A549 (cell line): Measurements from ENCODE around the gene PAQR8. TPM values are rescaled to one million over a fixed set of nuclear protein-coding genes. Genes with fewer than 3 reads are reported as not detected.

Source experiments
- ATAC-seq, 2 experiments: fragments of 200-7000 bp in 1 of 2; fragments of >200 bp in 1 of 2; cut with Nextera tagmentation in 1 of 2; cut with Tn5 transposase in 1 of 2; 3 replicates each; pipeline versions ENCODE4 v1.8.0 to v1.9.1; 2018 to 2020; ENCODE audit warnings: mild to moderate bottlenecking in 1 of 2, moderate library complexity in 1 of 2
- CTCF ChIA-PET: fragments of 300-600 bp; sonication (Branson Sonifier 250); formaldehyde crosslinking; extraction: SDS; loops from one replicate; lab custom pipeline; 2021; ENCODE audit warnings: antibody characterized with exemption, inconsistent platforms; lab: Yijun Ruan, JAX
- POLR2A ChIA-PET: fragments of 350-600 bp; formaldehyde crosslinking; extraction: SDS; loops from one replicate; lab custom pipeline; 2021; ENCODE audit warnings: antibody characterized with exemption, inconsistent platforms; lab: Yijun Ruan, JAX
- DNase-seq, 2 experiments: peaks; one replicate each; pipeline versions ENCODE4 v3.0.0 to v3.0.0-alpha.2; 2011 to 2016; ENCODE audit warnings: low read depth in 1 of 2, low spot score in 1 of 2
- FAIRE-seq: peaks from 2 replicates; lab custom pipeline; 2011; peaks lifted over from hg19 to GRCh38; lab: Jason Lieb, UNC
- H3K27ac ChIP-seq, 2 experiments: fragments of >200 bp; sonication (Bioruptor Twin); formaldehyde crosslinking; 3 replicates each; pipeline ENCODE4 v1.5.1; 2016 to 2017
- H3K4me1 ChIP-seq: fragments of >200 bp; sonication (Bioruptor Twin); formaldehyde crosslinking; 3 replicates; pipeline ENCODE4 v1.6.1; 2016
- H3K4me2 ChIP-seq: fragments of >200 bp; sonication (Bioruptor Twin); formaldehyde crosslinking; 3 replicates; pipeline ENCODE4 v1.6.1; 2016
- H3K4me3 ChIP-seq: fragments of >200 bp; sonication (Bioruptor Twin); formaldehyde crosslinking; 3 replicates; pipeline ENCODE4 v1.5.1; 2016
- H3K9me3 ChIP-seq: fragments of >200 bp; sonication (Bioruptor Twin); formaldehyde crosslinking; 3 replicates; pipeline ENCODE4 v1.6.1; 2016
- ATOH8 ChIP-seq: fragments of 250-450 bp; sonication (Bioruptor Pico); IDR thresholded peaks from 2 replicates; pipeline ENCODE4 v1.5.0; 2020; ENCODE audit warnings: low read depth, mild to moderate bottlenecking, moderate library complexity
- CBX8 ChIP-seq: fragments of 200-600 bp; sonication (generic); IDR thresholded peaks from 2 replicates; pipeline ENCODE4 v1.6.1; 2016
- CEBPB ChIP-seq, 2 experiments: fragments of >200 bp in 1 of 2; sonication (Bioruptor Twin) in 1 of 2; formaldehyde crosslinking in 1 of 2; IDR thresholded peaks; 2 replicates each; pipeline ENCODE4 v1.6.1; 2012 to 2016
- EP300 ChIP-seq, 2 experiments: fragments of >200 bp; sonication (Bioruptor Twin); formaldehyde crosslinking; IDR thresholded peaks; 2 replicates in 1 of 2; 3 replicates in 1 of 2; pipeline ENCODE4 v1.6.1; 2016 to 2017
- GATA3 ChIP-seq: IDR thresholded peaks from 2 replicates; pipeline ENCODE4 v1.6.1; 2012; ENCODE audit warnings: borderline replicate concordance
- HOXB5 ChIP-seq: fragments of 250-450 bp; sonication (Bioruptor Pico); IDR thresholded peaks from 2 replicates; pipeline ENCODE4 v1.5.0; 2020; ENCODE audit warnings: mild to moderate bottlenecking, moderate library complexity
- PBX3 ChIP-seq: IDR thresholded peaks from 2 replicates; pipeline ENCODE4 v1.6.1; 2012
- RAD21 ChIP-seq, 2 experiments: fragments of >200 bp in 1 of 2; sonication (Bioruptor Twin) in 1 of 2; formaldehyde crosslinking in 1 of 2; IDR thresholded peaks in 1 of 2; conservative IDR thresholded peaks in 1 of 2; 2 replicates in 1 of 2; 3 replicates in 1 of 2; pipeline ENCODE4 v1.6.1; 2012 to 2018; ENCODE audit warnings: inconsistent platforms in 1 of 2
- RARB ChIP-seq: fragments of 250-450 bp; sonication (Bioruptor Pico); IDR thresholded peaks from 2 replicates; pipeline ENCODE4 v1.8.0; 2021; ENCODE audit warnings: mild to moderate bottlenecking, moderate library complexity
- RNF2 ChIP-seq: fragments of 200-600 bp; sonication (generic); IDR thresholded peaks from 2 replicates; pipeline ENCODE4 v1.6.1; 2016; ENCODE audit warnings: low read depth, mild to moderate bottlenecking, antibody characterized with exemption, moderate library complexity, borderline replicate concordance
- ZFP36 ChIP-seq: fragments of 450-650 bp; IDR thresholded peaks from 2 replicates; pipeline ENCODE4 v1.6.1; 2014; ENCODE audit warnings: borderline replicate concordance; ENCODE audit not compliant: partially characterized antibody
- ZNF302 ChIP-seq: fragments of 250-450 bp; sonication (Bioruptor Pico); IDR thresholded peaks from 2 replicates; pipeline ENCODE4 v1.9.0; 2021; ENCODE audit warnings: inconsistent platforms, mild to moderate bottlenecking, moderate library complexity
- WGBS: methylation state at CpG from one replicate; pipeline ENCODE4 v1.1.6; 2017; ENCODE audit errors: missing lambda C conversion rate; 5-methylcytosine and 5-hydroxymethylcytosine counted together
- polyA plus RNA-seq, 4 experiments: library from polyadenylated mRNA; depleted of rRNA in 3 of 4; stranded (reverse); fragments of >200 nt; fragmentation: RNase III in 1 of 4; extraction: RNeasy Plus Mini Kit Qiagen cat#74134 plus additional on column Dnase treatment in 1 of 4; gene quantifications; 2 replicates in 3 of 4; 3 replicates in 1 of 4; pipeline ENCODE4 v1.2.3, GENCODE V29; 2011 to 2017
- TF ChIP-seq, protein P1 (sequence below): fragments of 200-600 bp; sonication (generic); IDR thresholded peaks from 2 replicates; pipeline ENCODE4 v1.6.1; 2016; ENCODE audit warnings: antibody characterized with exemption, mild to moderate bottlenecking, moderate library complexity
- TF ChIP-seq, protein P2 (sequence below): fragments of >200 bp; sonication (Bioruptor Twin); formaldehyde crosslinking; IDR thresholded peaks from 2 replicates; pipeline ENCODE4 v1.6.1; 2016

The PAQR8 gene
- polyA plus RNA-seq, 2 of the 4 experiments (the other 2 are of a cell fraction): 0.80 to 1.2 TPM

DNA sequence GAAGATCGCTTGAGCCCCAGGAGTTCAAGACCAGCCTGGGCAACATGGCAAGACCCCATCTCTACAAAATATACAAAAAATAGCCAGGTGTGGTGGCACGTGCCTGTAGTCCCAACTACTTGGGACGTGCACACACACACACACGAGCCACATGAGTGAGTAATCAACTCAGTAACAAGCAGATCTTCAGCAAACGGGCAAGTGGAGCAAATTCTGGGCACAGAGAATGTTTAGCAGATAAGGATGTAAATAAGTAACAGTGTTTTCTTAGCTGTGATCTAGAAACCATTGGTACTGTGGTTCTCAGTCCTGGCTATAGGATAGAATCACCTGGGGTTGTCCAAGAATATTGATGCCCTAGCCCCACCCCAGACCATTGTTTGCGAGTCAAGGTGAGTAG, 6.1 kb downstream of the PAQR8 start:
- no peak overlapping the region for H3K27ac ChIP-seq
- CTCF ChIA-PET: no interaction called here

DNA sequence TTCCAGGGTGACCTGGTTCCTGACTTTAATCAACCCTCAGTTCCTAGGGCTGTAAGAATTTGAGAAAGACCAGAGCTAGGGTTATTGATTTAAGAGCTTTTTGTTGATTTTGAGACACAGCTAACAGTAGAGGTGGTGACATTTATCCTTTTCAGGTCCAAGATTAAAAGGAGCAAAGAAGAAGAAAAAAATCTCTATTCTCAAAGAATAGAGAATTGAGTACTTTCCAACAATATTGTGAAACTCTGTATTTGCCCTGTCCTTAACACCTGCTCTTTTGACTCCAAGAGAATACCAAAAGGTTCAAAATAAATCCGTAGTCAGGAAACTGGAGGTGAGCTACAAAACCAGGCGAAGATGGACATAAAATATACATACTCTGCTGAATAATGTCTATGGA, 7.3 kb downstream of the PAQR8 start:
- Histone ChIP-seq H3K9me3 (no peaks in the 10 kb centered on the region), H3K4me1 (no peaks in the 10 kb centered on the region), H3K27ac (no peak overlapping the region), H3K4me2 (no peak overlapping the region), H3K4me3 (no peak overlapping the region)
- CTCF ChIA-PET: no interaction called here
- no peak for TF ChIP-seq RNF2
- TF ChIP-seq RAD21 (conservative IDR thresholded peaks at IDR 0.05 in 1 of 2, IDR thresholded peaks at IDR 0.05 in 1 of 2): no peak
- FAIRE-seq: no peak
- DNase-seq: no peak
- no peak for ATAC-seq
- POLR2A ChIA-PET: no interaction called here
- WGBS: 93% methylated on average over 2 of the region's 2 CpGs

More for the DNA sequence above, 6.1 kb downstream of the PAQR8 start:
- TF ChIP-seq, protein P1, sequence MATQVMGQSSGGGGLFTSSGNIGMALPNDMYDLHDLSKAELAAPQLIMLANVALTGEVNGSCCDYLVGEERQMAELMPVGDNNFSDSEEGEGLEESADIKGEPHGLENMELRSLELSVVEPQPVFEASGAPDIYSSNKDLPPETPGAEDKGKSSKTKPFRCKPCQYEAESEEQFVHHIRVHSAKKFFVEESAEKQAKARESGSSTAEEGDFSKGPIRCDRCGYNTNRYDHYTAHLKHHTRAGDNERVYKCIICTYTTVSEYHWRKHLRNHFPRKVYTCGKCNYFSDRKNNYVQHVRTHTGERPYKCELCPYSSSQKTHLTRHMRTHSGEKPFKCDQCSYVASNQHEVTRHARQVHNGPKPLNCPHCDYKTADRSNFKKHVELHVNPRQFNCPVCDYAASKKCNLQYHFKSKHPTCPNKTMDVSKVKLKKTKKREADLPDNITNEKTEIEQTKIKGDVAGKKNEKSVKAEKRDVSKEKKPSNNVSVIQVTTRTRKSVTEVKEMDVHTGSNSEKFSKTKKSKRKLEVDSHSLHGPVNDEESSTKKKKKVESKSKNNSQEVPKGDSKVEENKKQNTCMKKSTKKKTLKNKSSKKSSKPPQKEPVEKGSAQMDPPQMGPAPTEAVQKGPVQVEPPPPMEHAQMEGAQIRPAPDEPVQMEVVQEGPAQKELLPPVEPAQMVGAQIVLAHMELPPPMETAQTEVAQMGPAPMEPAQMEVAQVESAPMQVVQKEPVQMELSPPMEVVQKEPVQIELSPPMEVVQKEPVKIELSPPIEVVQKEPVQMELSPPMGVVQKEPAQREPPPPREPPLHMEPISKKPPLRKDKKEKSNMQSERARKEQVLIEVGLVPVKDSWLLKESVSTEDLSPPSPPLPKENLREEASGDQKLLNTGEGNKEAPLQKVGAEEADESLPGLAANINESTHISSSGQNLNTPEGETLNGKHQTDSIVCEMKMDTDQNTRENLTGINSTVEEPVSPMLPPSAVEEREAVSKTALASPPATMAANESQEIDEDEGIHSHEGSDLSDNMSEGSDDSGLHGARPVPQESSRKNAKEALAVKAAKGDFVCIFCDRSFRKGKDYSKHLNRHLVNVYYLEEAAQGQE: no peak
- TF ChIP-seq PBX3: no peak
- TF ChIP-seq, protein P2, sequence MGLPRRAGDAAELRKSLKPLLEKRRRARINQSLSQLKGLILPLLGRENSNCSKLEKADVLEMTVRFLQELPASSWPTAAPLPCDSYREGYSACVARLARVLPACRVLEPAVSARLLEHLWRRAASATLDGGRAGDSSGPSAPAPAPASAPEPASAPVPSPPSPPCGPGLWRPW: no peak
- no peak for TF ChIP-seq ZNF302 (CRISPR knock-in tag)
- no peak for TF ChIP-seq GATA3
- TF ChIP-seq RNF2: no peak
- TF ChIP-seq RAD21 (conservative IDR thresholded peaks at IDR 0.05 in 1 of 2, IDR thresholded peaks at IDR 0.05 in 1 of 2): no peak
- no peak for TF ChIP-seq RARB (CRISPR knock-in tag)
- H3K9me3 ChIP-seq: no peaks in the 10 kb centered on the region
- WGBS: 84% methylated on average over 6 of the region's 6 CpGs
- no peak overlapping the region for H3K4me3 ChIP-seq
- FAIRE-seq: no peak
- no peak for ATAC-seq
- peaks cover 4% of the 10 kb centered on the region; the same call in 1 of the 3 replicates for H3K4me1 ChIP-seq
- POLR2A ChIA-PET: no interaction called here
- H3K4me2 ChIP-seq: no peak overlapping the region
- no peak for DNase-seq

- no peaks in the 10 kb centered on the region for H3K9me3 ChIP-seq
- 45% methylated on average over 2 of the region's 2 CpGs for WGBS
- FAIRE-seq (no peak), ATAC-seq (no peak), DNase-seq (no peak)
- CTCF ChIA-PET: interaction anchor here (0.8 to 1.1 kb wide), 2 partner anchors 17 to 18 kb away, joined by 4 to 5 read pairs; no protein-coding TSS in a partner anchor
- H3K4me1 ChIP-seq: no peaks in the 10 kb centered on the region
- POLR2A ChIA-PET: no interaction called here
- no peak overlapping the region for H3K27ac ChIP-seq
- H3K4me2 ChIP-seq: no peak overlapping the region
- TF ChIP-seq CEBPB (IDR thresholded peaks at IDR 0.05): peak in 1 of 2 experiments; percentile 42; a peak in 1 of 4 replicates
- TF ChIP-seq ZFP36: no peak
- TF ChIP-seq HOXB5 (CRISPR knock-in tag): no peak
- H3K4me3 ChIP-seq: no peak overlapping the region
Observed at GRCh38 chr6:52371656-52372191, 9.8 kb downstream of the PAQR8 start.

GRCh38 chr6:52373151-52373690, 11.3 kb downstream of the PAQR8 start:
- no peaks in the 10 kb centered on the region for H3K4me1 ChIP-seq
- FAIRE-seq: no peak
- no peaks in the 10 kb centered on the region for H3K9me3 ChIP-seq
- ATAC-seq: no peak
- DNase-seq: no peak
- H3K4me2 ChIP-seq: no peak overlapping the region
- CTCF ChIA-PET: no interaction called here
- no peak overlapping the region for H3K4me3 ChIP-seq
- no peak overlapping the region for H3K27ac ChIP-seq
- no peak for TF ChIP-seq EP300 (IDR thresholded peaks at IDR 0.05)
- no peak for TF ChIP-seq CBX8
- TF ChIP-seq GATA3: no peak
- no peak for TF ChIP-seq ATOH8 (CRISPR knock-in tag)
- POLR2A ChIA-PET: no interaction called here
- WGBS: 90% methylated on average over 5 of the region's 5 CpGs
